Measurements from ENCODE around the gene MBP.

The MBP gene

DNA sequence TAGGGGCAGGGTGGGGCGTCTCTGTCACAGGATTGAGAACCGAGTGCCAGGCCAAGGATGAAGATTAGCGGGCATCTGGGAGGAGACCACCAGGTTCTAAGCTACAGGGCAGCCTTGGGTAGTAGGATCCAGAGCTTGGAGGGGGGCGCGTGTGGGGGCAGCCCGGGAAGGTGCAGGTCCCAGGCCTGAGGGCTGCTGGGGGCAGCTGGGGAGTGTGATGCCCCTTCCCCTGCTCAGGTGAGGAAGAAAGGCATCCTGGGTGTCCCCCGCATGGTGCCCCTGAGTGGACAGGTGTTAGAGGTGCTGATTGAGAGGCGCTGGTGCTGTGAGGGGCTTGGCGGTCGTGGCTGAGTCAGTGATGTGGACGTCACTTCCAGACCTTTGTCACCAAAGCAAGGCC lies 33.9 kb upstream of the MBP start:
- TF ChIP-seq TAF1 (IDR thresholded peaks at IDR 0.05; ENCODE audit: borderline replicate concordance, insufficient read depth, low read length): no peak
- no peak for TF ChIP-seq FOXP2 (optimal IDR thresholded peaks at IDR 0.05; ENCODE audit: borderline replicate concordance, extremely low read depth, extremely low read length, insufficient read depth)
- TF ChIP-seq REST (IDR thresholded peaks at IDR 0.05; ENCODE audit: insufficient read depth in 1 of 2, low read depth in 2 of 2, low read length in 2 of 2): no peak
- TF ChIP-seq POLR2AphosphoS5 (IDR thresholded peaks at IDR 0.05; ENCODE audit: low read depth, low read length): no peak
- TF ChIP-seq SIN3A (IDR thresholded peaks at IDR 0.05; ENCODE audit: borderline replicate concordance, insufficient read depth, low read length): no peak

DNA sequence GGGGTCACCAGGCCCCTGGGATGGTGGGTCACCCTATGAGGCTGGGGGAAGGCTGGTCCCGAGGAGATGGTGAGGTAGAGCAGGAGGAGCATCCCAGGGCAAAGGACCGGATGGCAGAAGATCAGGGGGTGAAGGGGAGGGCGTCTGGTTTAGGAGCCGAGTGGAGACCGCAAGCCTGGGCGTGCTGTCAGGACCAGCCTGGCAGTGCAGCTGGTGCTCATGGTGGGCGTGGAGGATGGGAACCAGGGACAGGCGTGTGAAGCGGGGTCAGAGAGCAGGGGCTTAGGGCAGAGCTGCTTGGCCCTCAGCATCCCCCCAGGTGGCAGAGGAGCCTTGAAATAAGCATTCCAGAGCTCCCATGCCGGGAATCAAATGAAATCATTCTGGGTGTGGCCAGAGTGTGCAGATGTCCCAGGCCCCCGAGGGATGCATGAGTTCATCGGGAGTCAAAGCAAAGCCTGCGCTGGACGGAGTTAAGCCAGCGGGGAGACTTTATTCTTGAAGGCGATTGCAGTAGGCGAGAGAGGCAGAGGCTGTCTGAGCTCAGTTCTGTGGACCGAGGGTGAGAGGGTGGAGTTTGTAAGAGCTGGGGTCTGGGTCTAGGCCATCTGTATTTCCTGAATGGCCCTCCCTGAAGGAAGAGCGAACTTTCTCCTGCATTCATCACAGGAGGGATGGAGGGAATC lies 33.1 kb upstream of the MBP start:
- no peak for TF ChIP-seq SIN3A (IDR thresholded peaks at IDR 0.05; ENCODE audit: borderline replicate concordance, insufficient read depth, low read length)
- TF ChIP-seq POLR2AphosphoS5 (IDR thresholded peaks at IDR 0.05; ENCODE audit: low read depth, low read length): no peak
- no peak for TF ChIP-seq REST (IDR thresholded peaks at IDR 0.05; ENCODE audit: insufficient read depth in 1 of 2, low read depth in 2 of 2, low read length in 2 of 2)
- no peak for TF ChIP-seq TAF1 (IDR thresholded peaks at IDR 0.05; ENCODE audit: borderline replicate concordance, insufficient read depth, low read length)
- TF ChIP-seq FOXP2 (optimal IDR thresholded peaks at IDR 0.05; ENCODE audit: borderline replicate concordance, extremely low read depth, extremely low read length, insufficient read depth): no peak

DNA sequence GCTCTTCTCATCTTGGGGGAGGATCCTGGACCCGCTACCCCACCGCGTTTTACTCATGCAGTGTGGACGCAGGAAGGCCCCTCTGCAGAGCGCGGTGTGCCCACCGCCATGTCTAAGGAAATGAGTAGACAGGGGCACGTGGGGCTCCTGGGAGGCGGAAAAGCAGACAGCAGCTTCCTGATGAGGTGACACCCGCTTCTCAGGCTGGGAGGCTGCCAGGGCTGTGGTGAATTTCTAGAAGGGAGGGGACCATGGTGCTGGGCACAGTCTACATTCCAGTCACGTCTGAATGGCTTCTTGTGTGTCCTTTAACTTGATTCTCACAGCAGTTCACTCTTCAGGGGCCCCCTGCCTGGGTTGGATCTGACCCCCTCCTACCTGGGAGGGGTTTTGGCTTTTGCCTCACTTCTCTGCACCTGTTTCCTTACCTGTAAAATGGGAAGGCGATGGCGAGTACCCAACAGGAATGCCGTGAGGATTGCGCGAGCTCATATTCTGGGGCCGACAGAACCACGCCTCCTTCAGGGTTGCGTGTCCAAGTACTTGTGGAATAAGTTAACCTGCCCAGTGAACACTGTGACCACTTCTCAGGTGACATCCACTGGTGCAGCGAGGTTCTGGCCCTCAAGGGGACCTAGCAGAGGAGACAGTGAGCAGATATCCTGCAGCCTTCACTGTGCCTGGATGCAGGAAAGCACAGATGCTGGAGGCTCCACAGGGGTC lies 32.3 kb upstream of the MBP start:
- TF ChIP-seq POLR2AphosphoS5 (IDR thresholded peaks at IDR 0.05; ENCODE audit: low read depth, low read length) (no peak), REST (IDR thresholded peaks at IDR 0.05; ENCODE audit: insufficient read depth in 1 of 2, low read depth in 2 of 2, low read length in 2 of 2) (no peak), TAF1 (IDR thresholded peaks at IDR 0.05; ENCODE audit: borderline replicate concordance, insufficient read depth, low read length) (no peak), SIN3A (IDR thresholded peaks at IDR 0.05; ENCODE audit: borderline replicate concordance, insufficient read depth, low read length) (no peak), FOXP2 (optimal IDR thresholded peaks at IDR 0.05; ENCODE audit: borderline replicate concordance, extremely low read depth, extremely low read length, insufficient read depth) (no peak)

DNA sequence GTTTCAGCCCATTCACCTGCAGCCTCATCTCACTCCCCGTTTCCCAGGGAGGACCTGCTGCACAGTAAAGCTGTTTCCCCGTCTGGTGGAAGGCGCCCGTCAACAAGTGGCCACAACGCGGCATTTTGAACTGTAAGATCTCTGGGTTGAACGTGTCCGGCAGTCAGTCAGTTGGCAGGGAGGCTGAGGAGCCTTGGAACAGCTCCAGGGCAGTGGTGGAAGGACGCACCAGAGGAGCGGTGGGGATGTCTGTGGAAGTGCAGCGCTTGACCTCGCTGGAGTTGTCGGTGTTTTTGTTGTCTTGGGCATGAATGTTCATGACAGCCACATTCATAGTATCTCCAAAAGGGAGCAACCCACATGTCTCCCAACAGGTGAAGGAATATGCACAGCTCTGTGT lies 31.4 kb upstream of the MBP start:
- TF ChIP-seq POLR2AphosphoS5 (IDR thresholded peaks at IDR 0.05; ENCODE audit: low read depth, low read length): no peak
- no peak for TF ChIP-seq SIN3A (IDR thresholded peaks at IDR 0.05; ENCODE audit: borderline replicate concordance, insufficient read depth, low read length)
- no peak for TF ChIP-seq FOXP2 (optimal IDR thresholded peaks at IDR 0.05; ENCODE audit: borderline replicate concordance, extremely low read depth, extremely low read length, insufficient read depth)
- TF ChIP-seq TAF1 (IDR thresholded peaks at IDR 0.05; ENCODE audit: borderline replicate concordance, insufficient read depth, low read length): no peak

GRCh38 chr18:77162580-77162979 lies 30.0 kb upstream of the MBP start:
- TF ChIP-seq REST (IDR thresholded peaks at IDR 0.05; ENCODE audit: insufficient read depth in 1 of 2, low read depth in 2 of 2, low read length in 2 of 2) (no peak), TAF1 (IDR thresholded peaks at IDR 0.05; ENCODE audit: borderline replicate concordance, insufficient read depth, low read length) (no peak), FOXP2 (optimal IDR thresholded peaks at IDR 0.05; ENCODE audit: borderline replicate concordance, extremely low read depth, extremely low read length, insufficient read depth) (no peak), SIN3A (IDR thresholded peaks at IDR 0.05; ENCODE audit: borderline replicate concordance, insufficient read depth, low read length) (no peak), POLR2AphosphoS5 (IDR thresholded peaks at IDR 0.05; ENCODE audit: low read depth, low read length) (no peak)

Data from PFSK-1 (cell line).